K562 (cell line): ENCODE data around the gene SYNGR1. TPM values are rescaled to one million over a fixed set of nuclear protein-coding genes. Genes with fewer than 3 reads are reported as not detected.
A peak's percentile ranks its signal among the peaks of the same experiment; 100 is the strongest.

Experiments used
- CBFB ChIP-seq: sonication (generic); formaldehyde crosslinking; IDR thresholded peaks from 2 replicates; pipeline ENCODE4 v1.4.0; 2020; ENCODE audit warnings: mild to moderate bottlenecking, missing genetic modification reagents
- CHD7 ChIP-seq: fragments of 200-600 bp; sonication (generic); IDR thresholded peaks from one replicate; pipeline ENCODE4 v1.6.1; 2012; ENCODE audit warnings: mild to moderate bottlenecking, low read depth, low read length, inconsistent platforms
- DMBX1 ChIP-seq: fragments of 250-450 bp; sonication (Bioruptor Pico); IDR thresholded peaks from 2 replicates; pipeline ENCODE4 v1.8.0; 2022; ENCODE audit warnings: inconsistent platforms, mild to moderate bottlenecking, moderate library complexity, borderline replicate concordance
- NFYB ChIP-seq: IDR thresholded peaks from 2 replicates; pipeline ENCODE4 v1.6.1; 2011; ENCODE audit warnings: mild to moderate bottlenecking, moderate library complexity; ENCODE audit not compliant: insufficient read length; ENCODE audit errors: extremely low read depth
- SMARCE1 ChIP-seq: fragments of 450-650 bp; IDR thresholded peaks from 2 replicates; pipeline ENCODE4 v1.7.1; 2016; ENCODE audit warnings: mild to moderate bottlenecking
- TCF3 ChIP-seq: sonication (generic); formaldehyde crosslinking; IDR thresholded peaks from 2 replicates; pipeline ENCODE4 v1.4.0; 2020; ENCODE audit warnings: mild to moderate bottlenecking, missing genetic modification reagents
- ZNF431 ChIP-seq: sonication (generic); formaldehyde crosslinking; IDR thresholded peaks from 2 replicates; pipeline ENCODE4 v1.8.0; 2022; ENCODE audit warnings: mild to moderate bottlenecking, missing genetic modification reagents
- ZNF668 ChIP-seq: fragments of 250-450 bp; sonication (Bioruptor Pico); IDR thresholded peaks from 2 replicates; pipeline ENCODE4 v1.8.0; 2022; ENCODE audit warnings: mild to moderate bottlenecking, inconsistent platforms
- polyA plus RNA-seq, 8 experiments: library from polyadenylated mRNA; depleted of rRNA in 4 of 8; stranded (reverse) in 5 of 8; unstranded in 3 of 8; fragments of >200 nt; fragmentation: Nextera tagmentation in 2 of 8; fragmentation: Illumina TruSeq in 1 of 8; extraction: Ambion mirVana in 2 of 8; extraction: Trizol in 1 of 8; gene quantifications; 2 replicates each; pipeline versions ENCODE4 v1.2.1 to v1.2.3, GENCODE V29; 2011 to 2014; ENCODE audit warnings: inconsistent platforms in 1 of 8, missing spikeins in 1 of 8
- total RNA-seq, 7 experiments: library from RNA; depleted of rRNA in 6 of 7; stranded (reverse); fragments of >200 nt in 6 of 7; fragmentation: Illumina TruSeq in 2 of 7; extraction: Trizol in 2 of 7; gene quantifications; 2 replicates each; pipeline versions ENCODE4 v1.2.1 to v1.2.3, GENCODE V29; 2011 to 2021; ENCODE audit warnings: low replicate concordance in 1 of 7
- TF ChIP-seq, protein P1 (sequence below): fragments of 250-450 bp; sonication (Bioruptor Pico); IDR thresholded peaks from 2 replicates; pipeline ENCODE4 v1.8.0; 2021; ENCODE audit warnings: moderate library complexity, mild to moderate bottlenecking, inconsistent platforms
- TF ChIP-seq, protein P2 (sequence below): fragments of 150-350 bp; IDR thresholded peaks from 2 replicates; pipeline ENCODE4 v1.6.1; 2014; ENCODE audit warnings: low read depth, mild to moderate bottlenecking, low read length, borderline replicate concordance

SYNGR1 gene
- total and polyA plus RNA-seq, 9 of the 15 experiments (the other 6 are each of a cell fraction or from before 2014, with no cell fraction given): 1.8 to 15.9 (median 5.5) TPM

- no peak for TF ChIP-seq CHD7
- no peak for TF ChIP-seq ZNF431 (CRISPR knock-in tag)
- TF ChIP-seq ZNF668 (CRISPR knock-in tag): no peak
- no peak for TF ChIP-seq DMBX1 (CRISPR knock-in tag)
- no peak for TF ChIP-seq NFYB
- TF ChIP-seq, protein P1, sequence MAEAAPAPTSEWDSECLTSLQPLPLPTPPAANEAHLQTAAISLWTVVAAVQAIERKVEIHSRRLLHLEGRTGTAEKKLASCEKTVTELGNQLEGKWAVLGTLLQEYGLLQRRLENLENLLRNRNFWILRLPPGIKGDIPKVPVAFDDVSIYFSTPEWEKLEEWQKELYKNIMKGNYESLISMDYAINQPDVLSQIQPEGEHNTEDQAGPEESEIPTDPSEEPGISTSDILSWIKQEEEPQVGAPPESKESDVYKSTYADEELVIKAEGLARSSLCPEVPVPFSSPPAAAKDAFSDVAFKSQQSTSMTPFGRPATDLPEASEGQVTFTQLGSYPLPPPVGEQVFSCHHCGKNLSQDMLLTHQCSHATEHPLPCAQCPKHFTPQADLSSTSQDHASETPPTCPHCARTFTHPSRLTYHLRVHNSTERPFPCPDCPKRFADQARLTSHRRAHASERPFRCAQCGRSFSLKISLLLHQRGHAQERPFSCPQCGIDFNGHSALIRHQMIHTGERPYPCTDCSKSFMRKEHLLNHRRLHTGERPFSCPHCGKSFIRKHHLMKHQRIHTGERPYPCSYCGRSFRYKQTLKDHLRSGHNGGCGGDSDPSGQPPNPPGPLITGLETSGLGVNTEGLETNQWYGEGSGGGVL (CRISPR knock-in tag): no peak
- no peak for TF ChIP-seq CBFB (CRISPR knock-in tag)
- TF ChIP-seq, protein P2, sequence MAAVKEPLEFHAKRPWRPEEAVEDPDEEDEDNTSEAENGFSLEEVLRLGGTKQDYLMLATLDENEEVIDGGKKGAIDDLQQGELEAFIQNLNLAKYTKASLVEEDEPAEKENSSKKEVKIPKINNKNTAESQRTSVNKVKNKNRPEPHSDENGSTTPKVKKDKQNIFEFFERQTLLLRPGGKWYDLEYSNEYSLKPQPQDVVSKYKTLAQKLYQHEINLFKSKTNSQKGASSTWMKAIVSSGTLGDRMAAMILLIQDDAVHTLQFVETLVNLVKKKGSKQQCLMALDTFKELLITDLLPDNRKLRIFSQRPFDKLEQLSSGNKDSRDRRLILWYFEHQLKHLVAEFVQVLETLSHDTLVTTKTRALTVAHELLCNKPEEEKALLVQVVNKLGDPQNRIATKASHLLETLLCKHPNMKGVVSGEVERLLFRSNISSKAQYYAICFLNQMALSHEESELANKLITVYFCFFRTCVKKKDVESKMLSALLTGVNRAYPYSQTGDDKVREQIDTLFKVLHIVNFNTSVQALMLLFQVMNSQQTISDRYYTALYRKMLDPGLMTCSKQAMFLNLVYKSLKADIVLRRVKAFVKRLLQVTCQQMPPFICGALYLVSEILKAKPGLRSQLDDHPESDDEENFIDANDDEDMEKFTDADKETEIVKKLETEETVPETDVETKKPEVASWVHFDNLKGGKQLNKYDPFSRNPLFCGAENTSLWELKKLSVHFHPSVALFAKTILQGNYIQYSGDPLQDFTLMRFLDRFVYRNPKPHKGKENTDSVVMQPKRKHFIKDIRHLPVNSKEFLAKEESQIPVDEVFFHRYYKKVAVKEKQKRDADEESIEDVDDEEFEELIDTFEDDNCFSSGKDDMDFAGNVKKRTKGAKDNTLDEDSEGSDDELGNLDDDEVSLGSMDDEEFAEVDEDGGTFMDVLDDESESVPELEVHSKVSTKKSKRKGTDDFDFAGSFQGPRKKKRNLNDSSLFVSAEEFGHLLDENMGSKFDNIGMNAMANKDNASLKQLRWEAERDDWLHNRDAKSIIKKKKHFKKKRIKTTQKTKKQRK: no peak
- peak; percentile 83 for TF ChIP-seq TCF3 (CRISPR knock-in tag)
- peak; percentile 65 for TF ChIP-seq SMARCE1
Measured at GRCh38 chr22:39422721-39423120, 72.9 kb downstream of the SYNGR1 start (continued).
